Lung (tissue), 12 donors: Measurements from ENCODE around the gene STAG1. TPM values are rescaled to one million over a fixed set of nuclear protein-coding genes. Genes with fewer than 3 reads are reported as not detected.
A peak's percentile ranks its signal among the peaks of the same experiment; 100 is the strongest.

ENCODE experiments used
- ATAC-seq: fragments of 200-7000 bp; cut with Tn5 transposase; one replicate; pipeline ENCODE4 v1.9.1; 2020; ENCODE audit warnings: moderate number of reproducible peaks; ENCODE audit not compliant: insufficient read depth, low FRiP score
- DNase-seq, 3 donors: peaks; one replicate each; pipeline ENCODE4 v3.0.0-alpha.2; 2013 to 2017
- H3K27ac ChIP-seq, 2 donors: one replicate each; pipeline ENCODE4 v1.5.1; 2013; ENCODE audit warnings: mild to moderate bottlenecking in 2 of 2, moderate library complexity in 2 of 2, control low read depth in 1 of 2, inconsistent platforms in 1 of 2, low read depth in 1 of 2, low read length in 1 of 2
- H3K27me3 ChIP-seq, 3 donors: one replicate each; pipeline ENCODE4 v1.5.1; 2013; ENCODE audit warnings: low read length in 2 of 3; ENCODE audit not compliant: control insufficient read depth in 3 of 3, insufficient read depth in 3 of 3
- H3K36me3 ChIP-seq, 4 donors: one replicate each; pipeline ENCODE4 v1.5.1; 2013; ENCODE audit warnings: low read length in 4 of 4, mild to moderate bottlenecking in 1 of 4, moderate library complexity in 1 of 4; ENCODE audit not compliant: control insufficient read depth in 4 of 4, insufficient read depth in 4 of 4
- H3K4me1 ChIP-seq, 5 donors: one replicate each; pipeline ENCODE4 v1.5.1; 2013; ENCODE audit warnings: low read length in 5 of 5, mild to moderate bottlenecking in 2 of 5, moderate library complexity in 1 of 5; ENCODE audit not compliant: control insufficient read depth in 5 of 5, insufficient read depth in 5 of 5
- H3K4me3 ChIP-seq: one replicate; pipeline ENCODE4 v1.5.1; 2013; ENCODE audit warnings: mild to moderate bottlenecking, control low read depth, moderate library complexity
- H3K9ac ChIP-seq, 2 donors: one replicate each; pipeline ENCODE4 v1.5.1; 2013; ENCODE audit warnings: low read length in 2 of 2, control low read depth in 1 of 2; ENCODE audit not compliant: insufficient read depth in 1 of 2
- H3K9me3 ChIP-seq, 4 donors: one replicate each; pipeline ENCODE4 v1.5.1; 2013; ENCODE audit warnings: low read length in 3 of 4, mild to moderate bottlenecking in 1 of 4, moderate library complexity in 1 of 4; ENCODE audit not compliant: control insufficient read depth in 4 of 4, insufficient read depth in 3 of 4
- CTCF ChIP-seq: IDR thresholded peaks from 2 replicates; pipeline ENCODE4 v1.5.1; 2012; ENCODE audit warnings: mild to moderate bottlenecking; ENCODE audit errors: control extremely low read depth, extremely low read depth
- WGBS, 2 donors: extraction: QIAGEN DNeasy Blood & Tissue Kit; methylation state at CpG; one replicate each; pipeline ENCODE4 v1.1.7; 2013; 5-methylcytosine and 5-hydroxymethylcytosine counted together
- polyA plus RNA-seq, 2 donors: library from polyadenylated mRNA; stranded (reverse); fragments of 200-250 nt; gene quantifications; one replicate each; pipeline ENCODE4 v1.2.1, GENCODE V29; 2013
- total RNA-seq, 2 donors: library from RNA; depleted of rRNA in 1 of 2; stranded (reverse); fragments of >200 nt in 1 of 2; gene quantifications; one replicate each; pipeline ENCODE4 v1.2.1, GENCODE V29; 2014 to 2021
- donor health status: control.
- donor health status: control.
- donor health status: Bipolar disorder and iron deficiency.
- donor health status: healthy.
- donor health status: DM: yes; HTN: yes; CAD: no.

The STAG1 gene
- total and polyA plus RNA-seq, 4 donors = 8.1 to 90.0 (median 20.5) TPM

- no peaks in the 10 kb centered on the region for H3K9me3 ChIP-seq
- 63 to 79% methylated on average over 3 of the region's 3 CpGs for WGBS, 2 donors
- H3K9ac ChIP-seq = peak overlapping the region in 1 of 2 donors; percentile 13
Measured at GRCh38 chr3:136545664-136546268, 206.4 kb downstream of the STAG1 start.

GRCh38 chr3:136544532-136544931, 207.6 kb downstream of the STAG1 start:
- H3K4me3 ChIP-seq = no peak overlapping the region
- H3K9me3 ChIP-seq = no peaks in the 10 kb centered on the region
- TF ChIP-seq CTCF = no peak
- 90 to 92% methylated on average over 3 of the region's 3 CpGs for WGBS, 2 donors
- H3K36me3 ChIP-seq = no peaks in the 10 kb centered on the region
- no peak overlapping the region for H3K27ac ChIP-seq
- H3K27me3 ChIP-seq = no peaks in the 10 kb centered on the region
- no peak for DNase-seq
- ATAC-seq = no peak
- peaks cover 0 to 7% (median 0%) of the 10 kb centered on the region in 5 donors for H3K4me1 ChIP-seq
- no peak overlapping the region for H3K9ac ChIP-seq

More at GRCh38 chr3:136545664-136546268, 206.4 kb downstream of the STAG1 start:
- DNase-seq (peak in 2 of 3 donors; percentile 49 to 56), ATAC-seq (no peak)
- TF ChIP-seq CTCF = no peak
- Histone ChIP-seq H3K4me3 (no peak overlapping the region), H3K36me3 (no peaks in the 10 kb centered on the region), H3K4me1 (peaks cover 0 to 7% (median 0%) of the 10 kb centered on the region in 5 donors), H3K27me3 (no peaks in the 10 kb centered on the region), H3K27ac (no peak overlapping the region)

GRCh38 chr3:136543385-136543784, 208.8 kb downstream of the STAG1 start:
- no peak overlapping the region for H3K27ac ChIP-seq
- ATAC-seq (no peak), DNase-seq (no peak)

More at GRCh38 chr3:136543385-136543784, 208.8 kb downstream of the STAG1 start:
- no peaks in the 10 kb centered on the region for H3K9me3 ChIP-seq
- H3K9ac ChIP-seq = no peak overlapping the region
- H3K36me3 ChIP-seq = no peaks in the 10 kb centered on the region
- peaks cover 0 to 7% (median 0%) of the 10 kb centered on the region in 5 donors for H3K4me1 ChIP-seq
- H3K4me3 ChIP-seq = no peak overlapping the region
- TF ChIP-seq CTCF = no peak
- H3K27me3 ChIP-seq = no peaks in the 10 kb centered on the region
- WGBS, 2 donors = 34 to 67% methylated on average over 4 of the region's 4 CpGs
